Stimulated activated naive CD4-positive, alpha-beta T cell treated with Interleukin-2 at 50 U/mL for 16 hours (primary cell): Measurements from ENCODE around the gene PCDH12.
A peak's percentile ranks its signal among the peaks of the same experiment; 100 is the strongest.
"Not testable (repeated sequence)": the region's sequence is repeated elsewhere in the genome, so short reads cannot be mapped to it uniquely, and the experiment has no call there.

ENCODE experiments used
- DNase-seq: peaks from one replicate; lab custom pipeline; 2025; lab: John Stamatoyannopoulos, UW

The PCDH12 gene

DNA sequence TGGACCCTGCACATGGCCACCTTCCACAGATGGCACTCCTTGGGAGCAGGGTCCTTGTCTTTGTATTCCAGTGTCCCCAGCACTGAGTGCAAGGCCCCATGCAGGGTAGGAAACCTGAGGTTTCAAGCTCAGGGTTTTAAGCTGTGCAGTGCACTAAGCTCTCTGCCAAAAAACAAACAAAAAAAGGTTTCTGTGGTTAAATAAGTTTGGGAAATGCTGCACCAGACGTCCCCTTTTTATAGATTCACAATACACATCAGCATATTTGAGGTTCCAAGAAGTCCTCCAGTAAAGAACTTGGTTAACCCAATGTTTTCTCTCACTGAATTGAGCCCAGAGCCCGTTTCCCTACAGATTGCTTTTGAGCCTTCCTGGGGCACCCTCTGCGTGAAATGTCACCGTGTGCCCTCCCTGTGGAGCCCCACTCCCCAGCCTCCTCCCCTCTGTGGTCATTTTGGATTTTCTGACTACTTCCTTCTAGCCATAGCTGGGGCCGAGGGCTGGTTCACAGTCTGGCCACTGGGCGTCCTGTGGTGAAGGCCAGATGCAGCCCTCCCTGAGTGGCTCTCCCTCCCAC lies 17.2 kb downstream of the PCDH12 start:
- DNase-seq: no peak

DNA sequence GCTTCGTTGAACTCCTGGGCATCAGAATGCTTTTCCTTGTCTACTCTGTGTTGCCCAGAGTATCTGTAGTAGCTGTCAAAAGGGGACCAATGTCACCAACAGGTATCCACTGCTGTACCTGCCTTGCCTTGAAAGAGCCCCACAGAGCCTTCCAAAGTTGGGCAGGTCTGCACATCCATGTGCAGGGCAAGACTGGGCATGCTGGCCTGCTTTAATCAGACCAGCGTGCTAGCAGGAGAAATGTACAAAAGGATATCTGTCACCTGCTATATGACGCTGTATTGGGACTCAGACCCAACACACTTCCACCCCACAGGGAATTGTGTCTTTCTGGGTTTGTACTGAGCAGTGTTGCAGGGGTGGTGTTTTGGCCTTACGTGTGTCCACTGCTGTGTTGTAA lies 22.5 kb downstream of the PCDH12 start:
- no peak for DNase-seq

- DNase-seq: no peak
Measured at GRCh38 chr5:141934099-141934844, 23.7 kb downstream of the PCDH12 start.

GRCh38 chr5:141933151-141933550 lies 24.9 kb downstream of the PCDH12 start:
- DNase-seq: no peak

DNA sequence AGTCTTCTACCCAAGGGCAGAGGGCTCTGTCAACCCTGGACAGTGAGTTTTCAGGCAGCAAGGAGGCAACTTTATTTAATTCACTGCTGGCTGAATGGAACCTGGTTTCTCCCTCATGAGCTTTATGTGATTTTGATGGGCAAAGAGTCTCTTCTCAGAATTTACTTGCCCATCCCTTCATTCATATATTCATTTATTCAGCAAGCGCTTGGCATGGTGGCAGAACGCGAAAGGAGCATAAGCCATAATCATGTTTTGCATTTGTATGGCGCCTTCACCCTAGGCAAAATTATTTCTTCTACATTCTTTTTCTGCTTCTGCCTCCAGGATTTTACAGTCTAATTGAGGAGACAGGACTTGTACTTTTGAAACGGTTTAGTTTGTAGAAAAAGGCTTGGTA lies 26.3 kb downstream of the PCDH12 start:
- DNase-seq: no peak

GRCh38 chr5:141929398-141930058 lies 28.5 kb downstream of the PCDH12 start:
- no peak for DNase-seq

- no peak for DNase-seq
Measured at GRCh38 chr5:141928051-141928450, 30.0 kb downstream of the PCDH12 start.

- no peak for DNase-seq
Measured at GRCh38 chr5:141926434-141926833, 31.6 kb downstream of the PCDH12 start.

GRCh38 chr5:141923448-141924313 lies 34.3 kb downstream of the PCDH12 start, which contains the start of gene DELE1:
Gene DELE1, plus strand, starts transcription at chr5:141923871. Its CDS starts 71 bp downstream, at chr5:141923942.
- DNase-seq: peak; percentile 91

DNA sequence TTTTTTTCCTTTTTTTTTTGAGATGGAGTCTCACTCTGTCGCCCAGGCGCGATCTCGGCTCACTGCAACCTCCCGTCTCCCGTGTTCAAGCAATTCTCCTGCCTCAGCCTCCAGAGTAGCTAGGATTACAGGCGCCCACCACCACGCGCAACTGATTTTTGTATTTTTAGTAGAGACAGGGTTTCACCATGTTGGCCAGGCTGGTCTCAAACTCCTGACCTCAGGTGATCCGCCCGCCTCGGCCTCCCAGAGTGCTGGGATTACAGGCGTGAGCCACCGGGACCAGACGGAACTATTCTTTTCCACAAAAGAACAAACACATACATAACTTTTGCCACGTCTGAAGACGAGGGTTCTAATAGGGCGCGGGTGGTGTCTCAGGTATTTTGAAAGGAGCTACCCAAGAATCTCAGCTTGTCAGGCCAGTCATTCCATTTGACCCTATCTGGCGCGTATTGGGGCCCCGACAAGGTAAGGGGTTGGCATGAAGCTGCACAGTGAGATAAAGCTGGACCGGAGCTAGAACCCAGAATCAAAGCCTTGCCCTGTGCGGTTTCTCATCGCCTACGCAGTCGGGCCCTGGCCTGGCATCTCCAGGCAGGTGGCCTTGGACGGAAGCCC lies 35.1 kb downstream of the PCDH12 start:
- not testable (repeated sequence) for DNase-seq

- DNase-seq: no peak
Measured at GRCh38 chr5:141920771-141921170, 37.2 kb downstream of the PCDH12 start.

DNA sequence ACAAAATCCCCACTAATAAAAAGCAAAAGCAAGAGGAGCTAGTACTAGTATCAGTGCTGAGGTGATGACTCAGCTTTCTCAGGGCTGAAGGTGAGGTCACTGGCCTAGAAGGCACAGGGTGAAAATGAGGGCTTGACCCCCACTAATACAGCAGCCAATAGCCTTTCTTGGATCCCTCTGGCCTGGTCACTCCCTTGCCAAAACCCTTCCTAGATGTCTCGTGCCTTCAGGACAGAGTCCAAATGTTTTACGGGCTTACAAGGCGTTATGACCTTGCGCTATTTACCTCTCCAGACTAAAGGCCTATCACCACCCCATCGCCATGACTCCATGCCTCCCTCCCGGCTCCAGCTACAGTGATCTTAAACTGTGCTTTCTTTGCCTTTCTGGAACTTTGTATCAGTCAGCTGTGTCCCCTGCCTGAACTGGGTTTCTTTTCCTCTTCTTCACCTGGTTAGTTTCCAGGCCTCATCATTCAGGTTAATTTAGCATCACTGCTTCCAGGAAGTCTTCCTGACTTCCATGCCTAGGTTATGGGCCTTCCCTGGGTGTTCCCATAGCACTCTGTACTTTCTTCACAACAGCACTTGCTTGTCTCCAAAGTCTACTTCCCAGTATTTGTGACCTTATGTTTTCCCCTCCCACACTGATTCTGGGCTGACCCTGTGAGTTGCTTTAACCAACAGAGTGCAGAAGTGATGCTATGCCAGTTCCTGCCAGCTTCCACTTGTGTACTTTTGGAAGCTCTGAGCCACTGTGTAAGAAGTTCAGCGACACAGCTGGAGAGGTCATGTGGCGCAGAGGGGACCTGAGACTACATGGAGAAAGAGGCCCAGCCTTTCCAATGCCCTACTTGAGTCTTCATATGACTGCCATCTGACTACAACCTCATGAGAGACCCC lies 38.5 kb downstream of the PCDH12 start:
- no peak for DNase-seq

DNA sequence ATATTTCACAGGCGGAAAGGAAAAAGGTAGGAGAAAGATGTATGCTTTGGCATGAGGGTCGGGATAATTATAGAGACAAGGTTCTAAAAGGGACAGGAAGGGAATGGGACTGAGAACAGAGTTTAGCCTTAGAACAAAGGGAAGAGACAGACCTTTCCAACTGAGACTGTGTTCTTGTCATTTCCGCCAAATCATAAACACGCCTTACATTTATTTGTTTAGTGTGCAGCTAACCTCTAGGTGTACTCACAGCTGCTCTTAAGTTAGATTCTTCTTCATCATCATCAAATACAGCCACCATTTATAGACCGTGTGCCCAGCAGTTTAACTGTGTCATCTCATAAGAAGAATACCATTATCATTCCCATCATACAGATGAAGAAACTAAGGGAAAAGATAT lies 40.2 kb downstream of the PCDH12 start:
- DNase-seq: no peak

DNA sequence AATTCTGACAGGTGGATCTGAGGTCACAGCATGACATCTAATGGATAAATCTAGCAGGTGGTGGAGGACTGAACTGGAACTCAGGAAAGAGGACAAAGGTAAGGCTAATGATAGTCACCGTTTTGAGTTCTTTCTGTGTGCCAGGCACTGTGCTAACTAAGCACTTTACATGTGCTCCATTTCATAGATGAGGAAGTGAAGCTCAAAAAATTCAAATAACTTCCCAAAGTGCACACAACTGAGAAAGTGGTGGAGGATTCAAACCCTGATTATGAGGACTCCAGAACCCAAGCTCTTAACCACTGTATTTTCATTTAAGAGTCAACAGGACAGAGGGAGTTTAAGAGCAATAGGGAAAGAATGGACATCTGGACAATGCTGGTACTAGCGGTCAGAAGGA lies 41.5 kb downstream of the PCDH12 start:
- no peak for DNase-seq

GRCh38 chr5:141915881-141916336 lies 42.1 kb downstream of the PCDH12 start:
- DNase-seq: no peak

DNA sequence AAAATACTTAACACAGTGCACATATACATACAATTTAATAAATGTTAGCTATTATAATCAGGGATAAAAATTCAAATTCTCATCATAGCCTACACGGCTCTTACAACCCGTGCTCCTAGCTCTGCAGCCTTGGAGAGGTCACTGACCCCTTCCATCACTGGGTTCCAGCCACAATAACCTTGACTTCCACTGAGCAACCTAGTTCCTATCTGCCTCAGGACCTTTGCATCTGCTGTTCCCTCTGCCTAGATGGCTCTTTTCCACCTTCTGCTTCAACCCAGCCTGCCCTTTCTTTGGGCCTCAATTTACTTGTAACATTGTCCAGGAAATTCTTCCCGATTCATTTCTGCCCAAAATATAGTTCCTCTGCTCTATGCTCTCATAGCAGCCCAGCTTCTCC lies 43.2 kb downstream of the PCDH12 start:
- DNase-seq: no peak

DNA sequence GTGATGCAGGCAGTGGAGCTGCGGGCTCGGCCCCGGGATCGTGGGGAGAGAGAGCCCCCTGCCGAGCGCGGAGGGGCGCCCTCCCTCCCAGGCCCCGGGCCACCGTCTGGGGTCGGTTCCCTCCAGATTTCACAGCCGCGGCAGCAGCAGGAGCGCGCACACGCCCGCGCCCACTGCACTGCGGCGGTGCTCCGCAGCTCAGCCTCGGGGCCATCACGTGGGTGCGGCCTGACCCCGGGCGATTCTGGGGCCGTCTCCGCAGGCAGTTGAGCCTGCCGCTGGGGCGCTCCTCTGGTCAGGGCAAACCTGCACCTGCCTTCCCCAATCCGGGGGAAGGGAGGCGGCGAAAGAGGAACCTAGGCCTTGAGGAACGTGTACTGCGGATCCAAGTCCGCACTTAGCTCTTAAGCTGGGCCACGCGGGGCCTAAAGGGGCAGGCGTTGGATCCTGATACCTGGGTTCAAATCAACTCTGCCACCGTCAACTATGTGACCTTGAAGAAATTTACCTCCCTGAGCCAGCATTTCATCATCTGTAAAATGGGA lies 43.7 kb downstream of the PCDH12 start:
- DNase-seq: no peak

DNA sequence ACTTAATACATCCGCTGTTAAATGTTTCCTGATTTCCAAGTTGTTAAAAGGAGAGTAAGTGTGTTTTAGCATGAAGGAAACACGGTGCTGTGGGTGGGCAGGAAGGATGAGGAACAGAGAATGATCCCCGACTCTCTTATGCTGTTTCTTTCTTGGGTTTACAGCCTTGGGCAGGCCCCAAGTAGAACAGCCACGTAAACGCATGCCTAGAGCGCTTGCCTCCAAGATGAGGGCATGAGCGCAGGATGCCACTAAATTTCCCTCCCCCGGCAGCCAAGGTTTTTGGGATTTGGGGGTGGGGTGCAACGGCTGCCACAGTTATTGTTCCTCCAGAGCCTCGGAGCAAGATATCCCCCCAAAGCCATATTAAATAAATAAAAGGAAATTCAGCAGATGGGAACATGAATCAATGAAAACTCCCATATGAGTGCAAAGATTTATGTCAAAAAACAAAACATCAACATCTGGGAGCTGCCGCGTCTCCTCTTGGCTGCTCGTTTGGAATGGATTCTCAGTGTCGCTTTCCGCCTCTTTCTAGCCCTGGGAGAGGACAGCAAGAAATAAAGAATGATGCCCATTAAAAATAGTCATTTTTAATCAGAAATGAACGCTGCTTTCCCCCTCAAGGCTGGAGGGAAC lies 44.3 kb downstream of the PCDH12 start:
- DNase-seq: no peak

DNA sequence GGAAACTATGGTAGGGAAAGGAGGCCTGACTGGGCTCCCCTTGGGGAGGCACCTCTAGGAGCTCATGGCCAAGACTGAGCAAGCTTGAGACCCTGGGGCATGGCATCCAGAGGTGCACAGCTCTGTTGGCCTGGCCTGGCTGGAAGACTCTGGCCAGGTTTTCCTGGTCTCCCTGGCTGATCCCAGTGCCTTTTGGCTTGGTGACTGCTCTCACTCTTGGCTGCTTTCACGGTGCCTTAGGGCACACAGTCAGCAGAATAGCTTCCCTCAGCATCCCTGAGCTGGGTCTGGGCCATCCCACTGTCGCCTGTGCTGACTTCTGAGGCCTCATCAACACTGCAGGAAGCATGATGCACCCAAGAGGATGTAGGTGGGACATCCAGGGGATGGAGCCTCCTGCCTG lies 47.7 kb downstream of the PCDH12 start:
- DNase-seq: no peak

GRCh38 chr5:141909212-141909611 lies 48.8 kb downstream of the PCDH12 start:
- no peak for DNase-seq
